Adrenal gland (tissue), 12 donors: Measurements from ENCODE around the gene SNED1. TPM values are rescaled to one million over a fixed set of nuclear protein-coding genes. Genes with fewer than 3 reads are reported as not detected.

Source experiments
- DNase-seq, 7 donors: peaks; one replicate each; pipeline ENCODE4 v3.0.0-alpha.2; 2019 to 2020
- H3K27ac ChIP-seq, 5 donors: fragments of 200-600 bp; sonication (generic) in 4 of 5; 1 replicate in 3 of 5; 2 replicates in 2 of 5; pipeline versions ENCODE4 v1.5.1 to v1.8.0; 2016 to 2020; ENCODE audit warnings: mild to moderate bottlenecking in 1 of 5
- H3K27me3 ChIP-seq: fragments of 200-600 bp; 2 replicates; pipeline ENCODE4 v1.8.0; 2021
- H3K36me3 ChIP-seq, 2 donors: fragments of 200-600 bp; replicated peaks in 1 of 2; 1 replicate in 1 of 2; 2 replicates in 1 of 2; pipeline versions ENCODE4 v1.5.1 to v1.8.0; 2018 to 2022
- H3K4me1 ChIP-seq, 2 donors: fragments of 200-600 bp; replicated peaks in 1 of 2; 1 replicate in 1 of 2; 2 replicates in 1 of 2; pipeline versions ENCODE4 v1.5.1 to v1.8.0; 2018 to 2021
- H3K4me3 ChIP-seq, 4 donors: fragments of 200-600 bp; sonication (generic) in 3 of 4; one replicate each; pipeline ENCODE4 v1.5.1; 2016 to 2018
- H3K9me3 ChIP-seq, 3 donors: fragments of 200-600 bp; sonication (generic) in 1 of 3; replicated peaks in 1 of 3; 1 replicate in 2 of 3; 2 replicates in 1 of 3; pipeline versions ENCODE4 v1.5.1 to v1.8.0; 2016 to 2021
- POLR2A ChIP-seq, 2 donors: fragments of 450-650 bp; IDR thresholded peaks; one replicate each; pipeline ENCODE4 v1.6.1; 2017; ENCODE audit warnings: antibody characterized with exemption in 2 of 2, mild to moderate bottlenecking in 2 of 2, moderate library complexity in 1 of 2
- WGBS, 4 donors: extraction: QIAGEN DNeasy Blood & Tissue Kit in 2 of 4; methylation state at CpG; one replicate each; pipeline versions ENCODE4 v1.1.5 to v1.1.7; 2013 to 2017; 5-methylcytosine and 5-hydroxymethylcytosine counted together
- intact Hi-C, 2 donors: fragments of 100-400 bp; cut with DNase I; formaldehyde crosslinking; loops; one replicate each; pipeline versions ENCODE4 v1.14.1 to v1.15.0; 2022 to 2023
- polyA plus RNA-seq, 3 donors: library from polyadenylated mRNA; stranded (reverse); fragments of 200-250 nt in 2 of 3; fragments of 350-450 nt in 1 of 3; fragmentation: Illumina TruSeq in 1 of 3; extraction: RNeasy Lipid Tissue Mini Kit (QIAGEN cat#74804) in 1 of 3; gene quantifications; one replicate each; pipeline ENCODE4 v1.2.3, GENCODE V29; 2013 to 2014
- total RNA-seq, 9 donors: library from RNA; depleted of rRNA in 4 of 9; stranded (reverse); fragments of >200 nt in 4 of 9; fragments of 120-200 nt in 1 of 9; fragmentation: NEBNext Ultra II Directional in 1 of 9; extraction: Animal tissue kit (Norgen Biotek cat#: 25700) in 1 of 9; gene quantifications; one replicate each; pipeline versions ENCODE4 v1.1.0 to v1.2.4, GENCODE V29; 2013 to 2023
- TF ChIP-seq, protein P1 (sequence below), 6 experiments: fragments of 450-650 bp in 4 of 6; fragments of 200-600 bp in 2 of 6; sonication (generic) in 1 of 6; IDR thresholded peaks; 1 replicate in 5 of 6; 2 replicates in 1 of 6; pipeline versions ENCODE4 v1.5.1 to v1.8.0; 2016 to 2021; ENCODE audit warnings: antibody characterized with exemption in 6 of 6, mild to moderate bottlenecking in 2 of 6, moderate library complexity in 1 of 6
- donor health status: healthy with polysubstance abuse.
- donor health status: Bipolar disorder and iron deficiency.
- donor health status: DM: yes; HTN: yes; CAD: no.
- donor health status: DM: no; HTN: no; CAD: no.
- donor health status: DM: no; HTN: no; CAD: no.
- donor health status: DM: yes; HTN: yes; CAD: no.

Gene SNED1
- total and polyA plus RNA-seq, 12 donors: 3.1 to 59.5 (median 22.9) TPM

DNA sequence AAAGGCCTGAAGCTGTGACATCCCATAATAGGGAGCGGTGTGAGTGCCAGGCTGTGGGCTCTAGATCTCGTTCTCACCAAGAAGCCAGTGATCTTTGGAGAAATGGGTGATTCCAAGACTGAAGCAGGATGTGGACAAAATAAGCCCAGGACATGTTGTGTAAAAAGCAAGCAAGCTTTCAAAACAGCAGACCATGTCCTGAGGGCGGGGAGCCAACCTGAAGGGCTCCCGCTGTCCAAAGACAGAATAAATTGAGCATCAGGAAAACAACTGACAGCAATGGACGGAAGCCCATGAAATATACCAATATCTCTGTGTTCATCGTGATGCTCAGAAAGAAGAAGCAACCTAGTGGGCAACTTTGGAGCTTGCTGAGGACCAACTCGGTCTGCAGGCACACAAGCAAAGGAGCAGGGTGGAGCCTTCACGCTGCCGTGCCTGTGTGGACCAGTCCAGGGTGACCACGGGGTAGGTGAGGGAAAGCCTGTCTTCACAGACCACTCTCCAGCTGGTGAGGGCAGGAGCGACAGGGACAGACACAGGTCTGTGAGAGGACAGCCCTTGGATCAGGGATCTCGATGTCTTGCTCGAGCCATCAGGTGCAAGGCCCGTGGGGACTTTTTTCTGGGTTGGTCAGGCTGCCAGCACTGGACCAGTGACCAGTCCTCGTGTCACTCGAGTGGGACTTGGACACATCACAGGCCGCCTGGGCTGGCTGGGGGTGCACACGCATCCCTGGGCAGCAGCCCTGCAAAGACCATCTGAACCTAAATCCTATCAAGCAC is 82.2 kb downstream of the SNED1 start:
- WGBS, 4 donors: 85 to 89% (median 87%) methylated on average over 15 to 18 of the region's 18 CpGs
- no peak for TF ChIP-seq POLR2A (IDR thresholded peaks at IDR 0.05)
- TF ChIP-seq, protein P1, sequence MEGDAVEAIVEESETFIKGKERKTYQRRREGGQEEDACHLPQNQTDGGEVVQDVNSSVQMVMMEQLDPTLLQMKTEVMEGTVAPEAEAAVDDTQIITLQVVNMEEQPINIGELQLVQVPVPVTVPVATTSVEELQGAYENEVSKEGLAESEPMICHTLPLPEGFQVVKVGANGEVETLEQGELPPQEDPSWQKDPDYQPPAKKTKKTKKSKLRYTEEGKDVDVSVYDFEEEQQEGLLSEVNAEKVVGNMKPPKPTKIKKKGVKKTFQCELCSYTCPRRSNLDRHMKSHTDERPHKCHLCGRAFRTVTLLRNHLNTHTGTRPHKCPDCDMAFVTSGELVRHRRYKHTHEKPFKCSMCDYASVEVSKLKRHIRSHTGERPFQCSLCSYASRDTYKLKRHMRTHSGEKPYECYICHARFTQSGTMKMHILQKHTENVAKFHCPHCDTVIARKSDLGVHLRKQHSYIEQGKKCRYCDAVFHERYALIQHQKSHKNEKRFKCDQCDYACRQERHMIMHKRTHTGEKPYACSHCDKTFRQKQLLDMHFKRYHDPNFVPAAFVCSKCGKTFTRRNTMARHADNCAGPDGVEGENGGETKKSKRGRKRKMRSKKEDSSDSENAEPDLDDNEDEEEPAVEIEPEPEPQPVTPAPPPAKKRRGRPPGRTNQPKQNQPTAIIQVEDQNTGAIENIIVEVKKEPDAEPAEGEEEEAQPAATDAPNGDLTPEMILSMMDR (IDR thresholded peaks at IDR 0.05): no peak
- intact Hi-C loops: no loop called here
- no peak overlapping the region for H3K27ac ChIP-seq
- H3K4me3 ChIP-seq: no peak overlapping the region
- H3K4me1 ChIP-seq: peaks cover 8 to 14% of the 10 kb centered on the region in 2 donors
- H3K36me3 ChIP-seq: no peaks in the 10 kb centered on the region
- no peaks in the 10 kb centered on the region for H3K9me3 ChIP-seq
- H3K27me3 ChIP-seq: no peaks in the 10 kb centered on the region
- DNase-seq: peak in 2 of 7 donors; percentile 12 to 53

DNA sequence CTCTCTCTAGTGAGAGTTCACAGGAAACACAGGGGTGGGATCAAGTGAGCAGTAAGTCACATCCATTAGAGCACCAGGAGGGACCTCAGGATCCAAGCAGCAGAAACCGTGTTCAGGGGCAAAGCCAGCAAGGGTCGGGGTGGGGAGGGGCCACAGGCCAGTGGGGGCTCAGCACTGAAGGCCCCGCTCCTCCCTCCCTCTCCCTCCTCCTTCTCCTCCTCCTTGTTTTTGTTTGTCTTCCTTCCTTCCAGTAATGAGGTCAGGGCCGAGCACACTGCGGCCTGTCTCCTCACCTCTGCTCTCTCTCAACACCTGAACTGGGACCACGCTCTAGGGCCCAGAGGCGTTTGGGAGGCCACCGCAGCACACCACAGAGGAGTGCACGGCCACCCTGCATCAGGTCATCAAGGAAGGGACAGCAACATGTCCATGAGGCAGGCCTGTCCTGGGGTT is 82.8 kb downstream of the SNED1 start:
- peaks cover 8 to 14% of the 10 kb centered on the region in 2 donors for H3K4me1 ChIP-seq
- 27 to 32% (median 30%) methylated on average over 8 to 9 of the region's 9 CpGs for WGBS, 4 donors
- intact Hi-C loops: no loop called here
- H3K4me3 ChIP-seq: no peak overlapping the region
- TF ChIP-seq POLR2A (IDR thresholded peaks at IDR 0.05): no peak
- TF ChIP-seq, protein P1 (IDR thresholded peaks at IDR 0.05): no peak
- H3K27ac ChIP-seq: peak overlapping the region in 1 of 5 donors; percentile 60
- peaks cover 0 to 4% of the 10 kb centered on the region in 2 donors for H3K36me3 ChIP-seq
- no peaks in the 10 kb centered on the region for H3K9me3 ChIP-seq
- no peak for DNase-seq
- H3K27me3 ChIP-seq: no peaks in the 10 kb centered on the region

DNA sequence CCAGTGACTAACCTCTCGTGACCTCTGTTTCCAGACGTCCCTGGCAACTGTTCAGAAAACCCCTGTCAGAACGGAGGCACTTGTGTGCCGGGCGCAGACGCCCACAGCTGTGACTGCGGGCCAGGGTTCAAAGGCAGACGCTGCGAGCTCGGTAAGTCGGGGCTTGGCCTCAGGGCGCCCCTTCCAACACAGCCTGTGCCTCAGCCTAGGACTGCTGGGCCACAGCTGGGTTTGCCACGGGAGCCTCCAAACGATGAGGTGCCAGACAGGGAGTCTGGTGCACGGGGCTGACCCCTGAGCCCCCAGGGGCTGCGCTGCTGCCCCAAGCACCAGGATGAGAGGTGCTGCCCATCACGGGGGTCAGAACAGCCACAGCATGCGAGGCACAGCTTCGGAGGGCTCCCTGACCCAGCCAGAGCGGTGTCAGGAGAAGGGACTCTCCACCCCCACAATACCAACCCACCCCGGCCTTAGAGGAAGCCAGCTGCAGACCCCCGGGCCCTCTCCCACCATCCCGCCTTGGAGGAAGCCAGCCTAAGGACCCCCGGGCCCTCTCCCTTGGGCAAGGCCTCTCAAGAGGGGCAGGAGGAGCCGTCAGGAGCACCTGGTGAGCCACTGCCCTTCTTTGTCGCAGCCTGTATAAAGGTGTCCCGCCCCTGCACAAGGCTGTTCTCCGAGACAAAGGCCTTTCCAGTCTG is 83.4 kb downstream of the SNED1 start:
- Histone ChIP-seq H3K4me1 (peaks cover 8 to 14% of the 10 kb centered on the region in 2 donors), H3K4me3 (no peak overlapping the region), H3K9me3 (no peaks in the 10 kb centered on the region), H3K27ac (peak overlapping the region in 1 of 5 donors; percentile 60), H3K27me3 (no peaks in the 10 kb centered on the region), H3K36me3 (peaks cover 0 to 8% of the 10 kb centered on the region in 2 donors)
- intact Hi-C loops: no loop called here
- TF ChIP-seq, protein P1 (IDR thresholded peaks at IDR 0.05): no peak
- TF ChIP-seq POLR2A (IDR thresholded peaks at IDR 0.05): no peak
- DNase-seq: peak in 5 of 7 donors; percentile 56 to 74 (median 63)
- 16 to 65% (median 50%) methylated on average over 7 to 28 of the region's 28 CpGs for WGBS, 4 donors

DNA sequence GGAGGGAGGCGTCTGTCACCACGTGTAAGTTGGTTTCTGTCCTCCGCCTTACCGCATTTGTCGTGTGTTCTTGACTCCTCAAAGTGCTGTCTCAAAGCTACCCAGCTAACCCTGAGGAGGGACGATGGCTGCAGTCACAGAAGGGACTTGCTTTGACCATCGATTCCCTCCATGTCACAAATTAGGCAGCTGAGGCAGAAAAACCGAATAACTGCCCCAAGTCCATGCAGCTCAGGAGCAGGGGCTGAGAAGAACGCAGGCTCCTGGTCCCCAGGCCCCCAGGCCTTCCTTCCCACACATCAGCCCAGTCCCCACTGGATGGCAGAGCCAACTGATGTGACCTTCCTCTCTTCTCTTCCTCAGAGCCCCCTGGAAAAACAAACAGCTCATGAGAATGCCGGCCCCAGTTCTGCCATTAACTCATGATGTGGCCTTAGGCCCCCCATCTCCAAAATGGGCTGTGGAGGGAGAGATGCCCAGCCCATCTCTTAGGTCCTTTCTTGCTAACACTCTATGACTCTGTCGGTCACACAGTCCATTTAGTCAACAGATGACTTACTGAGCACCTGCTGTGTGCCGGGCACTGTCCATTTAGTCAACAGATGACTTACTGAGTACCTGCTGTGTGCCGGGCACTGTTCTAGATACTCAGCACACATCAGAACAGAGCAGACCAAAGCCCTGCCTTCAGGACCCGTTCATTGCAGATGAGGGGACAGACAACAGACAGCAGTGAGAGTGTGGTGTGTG is 84.1 kb downstream of the SNED1 start:
- WGBS, 4 donors: 88 to 92% (median 90%) methylated on average over 11 to 14 of the region's 14 CpGs
- intact Hi-C loops: no loop called here
- H3K27me3 ChIP-seq: no peaks in the 10 kb centered on the region
- DNase-seq: peak in 2 of 7 donors; percentile 8 to 46
- peaks cover 8 to 14% of the 10 kb centered on the region in 2 donors for H3K4me1 ChIP-seq
- peak overlapping the region in 1 of 5 donors; percentile 60 for H3K27ac ChIP-seq
- H3K9me3 ChIP-seq: no peaks in the 10 kb centered on the region
- TF ChIP-seq, protein P1 (IDR thresholded peaks at IDR 0.05): no peak
- no peak for TF ChIP-seq POLR2A (IDR thresholded peaks at IDR 0.05)
- H3K36me3 ChIP-seq: peaks cover 0 to 15% of the 10 kb centered on the region in 2 donors
- H3K4me3 ChIP-seq: no peak overlapping the region
